Thymus (tissue), 11 donors: ENCODE data around the gene ATXN3L. TPM values are rescaled to one million over a fixed set of nuclear protein-coding genes. Genes with fewer than 3 reads are reported as not detected.

Experiments
- DNase-seq, 9 donors: peaks; one replicate each; pipeline ENCODE4 v3.0.0-alpha.2; 2013; ENCODE audit warnings: low spot score in 9 of 9, low read depth in 6 of 9, missing footprints in 1 of 9
- H3K27ac ChIP-seq, 2 donors: one replicate each; pipeline ENCODE4 v1.5.1; 2013; ENCODE audit warnings: control low read depth in 1 of 2, low read depth in 1 of 2, low read length in 1 of 2, mild to moderate bottlenecking in 1 of 2, moderate library complexity in 1 of 2
- H3K27me3 ChIP-seq, 2 donors: one replicate each; pipeline ENCODE4 v1.5.1; 2013; ENCODE audit warnings: low read length in 1 of 2; ENCODE audit not compliant: control insufficient read depth in 2 of 2, insufficient read depth in 1 of 2
- H3K36me3 ChIP-seq, 2 donors: one replicate each; pipeline ENCODE4 v1.5.1; 2013; ENCODE audit warnings: low read length in 1 of 2, mild to moderate bottlenecking in 1 of 2, moderate library complexity in 1 of 2; ENCODE audit not compliant: control insufficient read depth in 2 of 2, insufficient read depth in 2 of 2
- H3K4me1 ChIP-seq, 2 donors: one replicate each; pipeline ENCODE4 v1.5.1; 2013; ENCODE audit warnings: low read length in 2 of 2; ENCODE audit not compliant: control insufficient read depth in 2 of 2, insufficient read depth in 2 of 2
- H3K4me3 ChIP-seq, 2 donors: one replicate each; pipeline ENCODE4 v1.5.1; 2013; ENCODE audit warnings: low read length in 2 of 2, control low read depth in 1 of 2, mild to moderate bottlenecking in 1 of 2
- H3K9me3 ChIP-seq, 2 donors: one replicate each; pipeline ENCODE4 v1.5.1; 2013; ENCODE audit warnings: low read length in 1 of 2, mild to moderate bottlenecking in 1 of 2; ENCODE audit not compliant: control insufficient read depth in 2 of 2, insufficient read depth in 1 of 2
- whole genome bisulfite sequencing: extraction: QIAGEN DNeasy Blood & Tissue Kit; methylation state at CpG from one replicate; pipeline ENCODE4 v1.1.7; 2013; 5-methylcytosine and 5-hydroxymethylcytosine counted together
- polyA plus RNA-seq: library from polyadenylated mRNA; stranded (reverse); fragments of 200-250 nt; gene quantifications from one replicate; pipeline ENCODE4 v1.2.3, GENCODE V29; 2013
- total RNA-seq: library from RNA; stranded (reverse); fragments of 120-200 nt; gene quantifications from one replicate; pipeline ENCODE4 v1.2.4, GENCODE V29; 2013
- donor health status: healthy.

Gene ATXN3L
- total and polyA plus RNA-seq, 2 donors, result not detected

DNA sequence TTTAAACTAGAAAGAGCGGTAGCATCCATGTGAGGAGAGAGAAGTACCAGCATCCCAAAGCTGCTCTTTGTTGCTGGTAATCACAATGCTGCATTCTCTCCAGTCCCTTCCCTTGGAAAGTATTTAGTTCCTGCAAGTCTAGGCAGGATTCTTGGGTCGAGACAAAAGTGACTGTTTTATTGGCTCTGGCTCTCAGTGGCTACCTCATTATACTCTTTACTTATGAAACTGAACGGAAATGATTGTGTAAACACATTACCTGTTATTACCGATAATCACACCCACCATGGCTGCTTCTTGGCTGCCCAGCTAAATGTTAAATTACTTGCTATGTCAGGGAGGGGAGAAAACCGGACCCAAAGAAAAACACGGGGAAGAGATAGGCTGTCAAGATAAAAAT, 26.2 kb downstream of the ATXN3L start:
- Histone ChIP-seq H3K4me1 (no peaks in the 10 kb centered on the region), H3K27ac (no peak overlapping the region), H3K36me3 (no peaks in the 10 kb centered on the region), H3K9me3 (no peaks in the 10 kb centered on the region), H3K4me3 (no peak overlapping the region), H3K27me3 (no peaks in the 10 kb centered on the region)
- DNase-seq, result peak in 1 of 9 donors; percentile 10
- 90% methylated on average over 6 of the region's 6 CpGs for WGBS

DNA sequence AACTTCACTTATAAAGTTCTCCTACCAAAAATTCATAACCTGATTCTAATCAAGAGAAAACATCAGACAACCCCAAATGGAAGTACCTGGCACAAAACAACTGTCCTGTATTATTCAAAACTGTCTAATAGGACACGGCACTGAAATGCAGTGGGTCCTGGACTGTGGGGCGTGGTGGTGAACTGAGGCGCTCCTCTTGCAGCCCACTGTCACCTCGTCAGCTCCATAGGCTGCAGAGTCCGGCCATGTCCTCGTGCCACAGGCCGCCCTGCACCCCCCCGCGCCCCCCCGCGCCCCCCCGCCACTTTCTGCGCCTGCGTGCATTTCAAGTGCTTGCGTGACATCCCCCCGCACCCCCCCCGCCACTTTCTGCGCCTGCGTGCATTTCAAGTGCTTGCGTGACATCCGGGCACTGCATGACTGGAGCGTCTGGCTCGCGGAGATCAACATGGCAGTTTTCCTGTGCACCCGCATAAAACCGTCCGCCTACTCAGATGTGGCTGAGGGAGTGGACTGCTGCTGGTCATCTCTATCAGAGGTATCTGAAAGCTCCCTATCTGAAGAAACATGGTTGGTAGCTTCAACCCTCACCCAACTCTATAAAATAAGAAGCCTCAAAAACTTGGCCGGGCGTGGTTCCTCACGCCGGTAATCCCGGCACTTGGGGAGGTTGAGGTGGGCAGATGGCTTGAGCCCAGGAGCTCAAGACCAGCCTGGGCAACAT, 28.8 kb downstream of the ATXN3L start:
- no peaks in the 10 kb centered on the region for H3K36me3 ChIP-seq
- 98% methylated on average over 32 of the region's 32 CpGs for WGBS
- H3K4me3 ChIP-seq, result no peak overlapping the region
- H3K9me3 ChIP-seq, result no peaks in the 10 kb centered on the region
- H3K27ac ChIP-seq, result no peak overlapping the region
- DNase-seq, result no peak
- no peaks in the 10 kb centered on the region for H3K4me1 ChIP-seq
- no peaks in the 10 kb centered on the region for H3K27me3 ChIP-seq

DNA sequence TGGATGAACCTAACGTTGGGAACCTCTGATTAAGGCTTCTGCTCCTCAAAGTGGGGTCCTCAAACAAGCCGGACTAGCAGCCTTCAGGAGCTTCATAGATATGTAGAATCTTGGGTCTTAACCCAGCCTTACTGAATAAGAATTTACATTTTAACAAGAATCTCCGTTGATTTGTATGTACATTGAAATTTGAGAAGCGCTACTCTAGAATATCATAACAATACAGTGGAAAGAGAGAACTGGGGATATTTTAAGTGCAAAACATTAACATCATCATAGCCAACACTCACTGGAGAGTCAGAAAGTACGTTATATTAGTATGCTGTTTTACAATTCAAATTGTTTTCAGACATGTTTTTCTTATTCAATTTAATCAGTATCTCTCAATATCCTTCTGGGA, 31.2 kb downstream of the ATXN3L start:
- Histone ChIP-seq H3K27ac (no peak overlapping the region), H3K4me3 (no peak overlapping the region), H3K4me1 (no peaks in the 10 kb centered on the region), H3K27me3 (no peaks in the 10 kb centered on the region), H3K36me3 (no peaks in the 10 kb centered on the region), H3K9me3 (peaks cover 0 to 14% of the 10 kb centered on the region in 2 donors)
- no peak for DNase-seq
- WGBS, result 96% methylated on average over 5 of the region's 5 CpGs

DNA sequence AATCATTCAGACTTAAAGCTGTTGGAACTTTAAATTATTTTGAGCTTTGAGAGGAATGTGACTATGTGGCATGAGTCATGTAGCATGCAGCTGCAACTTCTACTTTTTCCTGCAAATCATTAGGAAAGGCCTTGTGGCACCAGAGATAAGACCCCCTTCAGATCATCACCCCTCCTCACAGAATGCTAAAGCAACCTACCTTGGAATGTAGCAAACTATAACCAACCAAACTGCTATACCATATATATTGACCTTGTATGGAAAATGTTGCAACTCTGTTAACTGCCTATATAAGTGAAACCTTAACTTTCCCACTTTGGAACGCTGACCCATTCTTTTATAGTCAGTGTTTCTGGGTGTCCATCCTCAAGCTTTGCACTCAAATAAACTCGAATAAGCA, 32.0 kb downstream of the ATXN3L start:
- Histone ChIP-seq H3K27me3 (no peaks in the 10 kb centered on the region), H3K4me3 (no peak overlapping the region), H3K36me3 (no peaks in the 10 kb centered on the region), H3K9me3 (peaks cover 0 to 14% of the 10 kb centered on the region in 2 donors), H3K4me1 (no peaks in the 10 kb centered on the region), H3K27ac (no peak overlapping the region)
- DNase-seq, result no peak
- WGBS, result 92% methylated on average over 2 of the region's 2 CpGs

DNA sequence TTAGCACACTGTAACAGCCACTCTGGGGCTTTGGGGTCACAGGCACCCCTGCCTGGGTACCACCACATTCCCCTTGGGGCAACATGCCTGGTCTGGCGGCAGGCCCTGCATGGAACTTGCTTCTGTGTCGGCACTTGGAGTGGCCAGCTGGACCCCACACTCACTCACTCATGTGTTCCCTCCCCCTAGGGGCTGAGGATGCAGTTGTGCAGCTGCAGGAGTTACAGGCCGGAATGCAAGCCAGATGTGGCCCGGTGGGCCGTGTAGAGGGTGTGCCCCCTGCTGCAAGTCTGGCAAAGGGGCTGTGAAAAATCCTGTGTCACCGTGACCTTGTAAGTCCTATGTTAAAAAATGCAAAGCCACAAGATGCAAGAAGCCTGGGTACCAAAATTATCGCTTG, 34.2 kb downstream of the ATXN3L start:
- Histone ChIP-seq H3K36me3 (no peaks in the 10 kb centered on the region), H3K27me3 (no peaks in the 10 kb centered on the region), H3K4me3 (no peak overlapping the region), H3K9me3 (peaks cover 0 to 14% of the 10 kb centered on the region in 2 donors), H3K4me1 (no peaks in the 10 kb centered on the region), H3K27ac (no peak overlapping the region)
- DNase-seq, result no peak
- WGBS, result 98% methylated on average over 7 of the region's 7 CpGs

DNA sequence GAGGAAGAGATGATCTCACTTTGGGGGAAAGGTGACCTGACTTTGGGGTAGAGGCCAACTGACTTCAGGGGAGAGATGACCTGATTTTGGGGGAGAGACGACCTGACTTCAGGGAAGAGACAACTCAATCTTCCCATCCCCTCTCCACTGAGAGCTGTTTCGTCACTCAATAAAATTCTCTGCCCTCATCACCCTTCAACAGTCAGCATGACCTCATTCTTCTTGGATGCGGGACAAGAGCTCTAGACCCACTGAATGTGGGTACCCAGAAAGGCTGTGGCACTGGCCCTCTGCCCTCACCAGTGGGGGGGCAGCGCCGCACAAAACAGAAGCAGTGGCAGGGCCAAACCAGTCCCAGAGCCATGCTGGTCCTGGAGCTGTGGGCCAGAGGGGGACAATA, 34.6 kb downstream of the ATXN3L start:
- Histone ChIP-seq H3K27me3 (no peaks in the 10 kb centered on the region), H3K36me3 (no peaks in the 10 kb centered on the region), H3K27ac (no peak overlapping the region), H3K4me3 (no peak overlapping the region), H3K9me3 (peaks cover 0 to 14% of the 10 kb centered on the region in 2 donors), H3K4me1 (no peaks in the 10 kb centered on the region)
- no peak for DNase-seq
- WGBS, result over 99% methylated on average over 5 of the region's 5 CpGs

DNA sequence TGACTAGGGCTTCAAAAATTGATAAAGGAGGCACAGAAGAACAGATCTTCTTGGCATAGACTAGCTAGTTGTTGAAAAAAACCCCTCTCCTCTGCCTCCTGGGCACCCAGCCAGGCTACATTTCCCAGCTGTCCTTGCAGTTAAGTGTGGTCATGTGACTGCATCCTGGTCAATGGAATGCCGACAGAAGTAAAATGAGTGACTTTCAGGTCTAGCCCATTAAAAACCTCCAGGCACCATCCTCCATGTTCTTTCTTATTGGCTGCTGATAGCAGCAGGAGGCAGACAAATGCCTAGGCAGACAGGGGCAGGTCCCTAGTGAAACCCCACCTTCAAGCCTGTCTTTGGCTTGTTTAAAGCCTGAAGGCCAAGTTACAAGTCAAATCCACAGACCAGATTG, 35.3 kb downstream of the ATXN3L start:
- Histone ChIP-seq H3K36me3 (no peaks in the 10 kb centered on the region), H3K9me3 (peaks cover 0 to 14% of the 10 kb centered on the region in 2 donors), H3K27me3 (no peaks in the 10 kb centered on the region), H3K4me1 (no peaks in the 10 kb centered on the region), H3K27ac (no peak overlapping the region), H3K4me3 (no peak overlapping the region)
- no peak for DNase-seq
- 100% methylated on average over 1 of the region's 1 CpG for WGBS

DNA sequence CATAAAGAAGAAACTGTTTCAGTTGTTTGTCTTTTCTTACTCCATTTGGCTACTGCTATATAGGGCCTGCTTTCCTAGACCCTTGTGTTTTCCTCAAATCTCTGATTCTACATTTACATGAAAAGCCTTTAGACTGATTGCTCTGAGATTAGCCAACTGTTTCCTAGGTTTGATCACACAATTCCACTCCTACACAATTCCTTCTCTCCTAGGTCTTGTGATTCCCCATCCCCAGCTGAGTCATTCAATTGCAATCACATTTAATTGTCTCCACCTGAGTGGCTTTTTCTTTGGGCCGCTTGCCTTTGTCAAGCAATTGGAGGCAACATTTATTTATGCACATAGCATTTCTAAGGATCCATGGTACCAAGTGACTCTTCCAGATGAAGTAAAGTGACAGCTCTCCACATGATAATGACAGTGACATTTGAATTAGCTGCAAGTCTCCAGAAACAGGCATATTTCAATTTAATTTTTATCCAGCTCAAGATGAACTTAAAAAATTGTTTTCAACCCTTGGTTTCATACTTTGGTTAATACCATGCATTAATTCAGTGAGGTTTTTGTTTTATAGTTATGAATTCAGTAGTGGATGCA, 35.8 kb downstream of the ATXN3L start:
- Histone ChIP-seq H3K27me3 (no peaks in the 10 kb centered on the region), H3K4me1 (no peaks in the 10 kb centered on the region), H3K4me3 (no peak overlapping the region), H3K36me3 (no peaks in the 10 kb centered on the region), H3K27ac (no peak overlapping the region), H3K9me3 (peaks cover 0 to 14% of the 10 kb centered on the region in 2 donors)
- 98% methylated on average over 1 of the region's 1 CpG for WGBS
- no peak for DNase-seq

DNA sequence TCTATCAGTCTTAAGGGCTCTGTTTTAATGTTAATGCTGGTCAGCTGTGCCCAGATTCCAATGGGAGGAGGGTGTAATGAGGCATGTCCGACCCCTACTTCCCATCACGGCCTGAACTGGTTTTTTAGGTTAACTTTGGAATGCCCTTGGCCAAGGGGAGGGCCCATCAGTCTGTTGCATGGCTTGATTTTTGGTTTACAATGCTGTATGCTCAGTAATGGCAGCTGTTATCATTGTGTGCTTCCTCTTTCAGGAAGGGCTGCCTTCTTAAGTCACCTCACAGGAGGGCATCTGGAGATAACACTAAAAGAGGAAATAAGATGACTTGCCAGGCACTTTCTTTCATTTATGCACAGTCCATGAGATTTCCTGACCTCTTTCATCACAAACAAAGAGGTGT, 36.3 kb downstream of the ATXN3L start:
- H3K27ac ChIP-seq, result no peak overlapping the region
- H3K9me3 ChIP-seq, result peaks cover 0 to 14% of the 10 kb centered on the region in 2 donors
- H3K27me3 ChIP-seq, result no peaks in the 10 kb centered on the region
- 63% methylated on average over 2 of the region's 2 CpGs for WGBS
- no peak overlapping the region for H3K4me3 ChIP-seq
- DNase-seq, result peak in 1 of 9 donors; percentile 14
- H3K36me3 ChIP-seq, result no peaks in the 10 kb centered on the region
- H3K4me1 ChIP-seq, result no peaks in the 10 kb centered on the region
